NCI-H1105 (cell line): ENCODE measurements around the gene CFB.

Experiments used
- DNase-seq: peaks from one replicate; lab custom pipeline; 2025; lab: John Stamatoyannopoulos, UW

Gene CFB

GRCh38 chr6:31948753-31949413 lies 3.0 kb downstream of the CFB start:
- DNase-seq = no peak

GRCh38 chr6:31949926-31950548 lies 4.1 kb downstream of the CFB start:
- no peak for DNase-seq

GRCh38 chr6:31952140-31952805 lies 6.4 kb downstream of the CFB start:
- peak; percentile 18 for DNase-seq

- no peak for DNase-seq
Observed at GRCh38 chr6:31952890-31953289, 7.0 kb downstream of the CFB start.

- DNase-seq = no peak
Observed at GRCh38 chr6:31954511-31954910, 8.6 kb downstream of the CFB start.

GRCh38 chr6:31956796-31957195 lies 10.9 kb downstream of the CFB start:
- DNase-seq = no peak

- no peak for DNase-seq
Observed at GRCh38 chr6:31958412-31958740, 12.5 kb downstream of the CFB start.

- peak; percentile 98 for DNase-seq
Observed at GRCh38 chr6:31958741-31959739, 13.1 kb downstream of the CFB start, which contains the start of the genes NELFE and SKIC2. NELFE (minus strand) TSS chr6:31958971; CDS start chr6:31958446, 525 bp downstream. SKIC2 (plus strand) TSS chr6:31959175; CDS start chr6:31959193, 18 bp downstream.

- no peak for DNase-seq
Observed at GRCh38 chr6:31961616-31962015, 15.7 kb downstream of the CFB start.

- no peak for DNase-seq
Observed at GRCh38 chr6:31963921-31964320, 18.0 kb downstream of the CFB start.

- no peak for DNase-seq
Observed at GRCh38 chr6:31965700-31966099, 19.8 kb downstream of the CFB start.

- no peak for DNase-seq
Observed at GRCh38 chr6:31966506-31966905, 20.6 kb downstream of the CFB start.

- DNase-seq = no peak
Observed at GRCh38 chr6:31966997-31967925, 21.4 kb downstream of the CFB start.

GRCh38 chr6:31967926-31968320 lies 22.0 kb downstream of the CFB start:
- no peak for DNase-seq

- no peak for DNase-seq
Observed at GRCh38 chr6:31968326-31968725, 22.4 kb downstream of the CFB start.

- no peak for DNase-seq
Observed at GRCh38 chr6:31968791-31969711, 23.2 kb downstream of the CFB start.

GRCh38 chr6:31969712-31970603 lies 24.1 kb downstream of the CFB start:
- no peak for DNase-seq

GRCh38 chr6:31970604-31971271 lies 24.8 kb downstream of the CFB start:
- DNase-seq = peak; percentile 40
